Transverse colon (tissue), 4 donors: ENCODE data around the gene PRPF6.

Experiments used
- CTCF ChIP-seq, 5 experiments: fragments of 200-600 bp in 3 of 5; fragments of 450-650 bp in 2 of 5; sonication (generic) in 3 of 5; IDR thresholded peaks; 1 replicate in 2 of 5; 2 replicates in 3 of 5; pipeline ENCODE4 v1.5.1; 2016 to 2017; ENCODE audit warnings: antibody characterized with exemption in 5 of 5, inconsistent platforms in 3 of 5, mild to moderate bottlenecking in 2 of 5, moderate library complexity in 1 of 5
- EP300 ChIP-seq: sonication (generic); formaldehyde crosslinking; IDR thresholded peaks from one replicate; pipeline ENCODE4 v1.6.1; 2017; ENCODE audit warnings: antibody characterized with exemption, low read depth
- POLR2A ChIP-seq: fragments of 450-650 bp; IDR thresholded peaks from one replicate; pipeline ENCODE4 v1.6.1; 2016; ENCODE audit warnings: antibody characterized with exemption, mild to moderate bottlenecking, moderate library complexity
- POLR2AphosphoS5 ChIP-seq, 3 donors: sonication (generic); formaldehyde crosslinking; IDR thresholded peaks; one replicate each; pipeline ENCODE4 v1.6.1; 2016; ENCODE audit warnings: antibody characterized with exemption in 3 of 3

DNA sequence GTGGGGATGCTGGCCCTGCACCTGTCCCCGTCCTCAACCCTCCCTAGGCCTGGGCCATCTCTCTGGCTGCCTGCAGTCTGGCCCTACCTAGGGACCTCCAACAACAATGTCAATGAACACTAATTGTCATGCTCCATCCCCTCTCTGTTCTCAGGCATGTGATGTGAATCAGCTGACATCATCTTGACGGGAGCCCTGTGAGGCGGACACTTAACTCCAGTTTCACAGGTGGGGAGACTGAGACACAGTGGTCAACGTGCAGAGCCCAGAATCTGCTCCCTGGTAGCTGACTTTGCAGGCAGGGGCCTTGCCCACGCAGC is 81.3 kb downstream of the PRPF6 start:
- TF ChIP-seq POLR2A = no peak
- no peak for TF ChIP-seq CTCF (IDR thresholded peaks at IDR 0.05)
- no peak for TF ChIP-seq POLR2AphosphoS5 (IDR thresholded peaks at IDR 0.05)
- TF ChIP-seq EP300 = no peak
